Activated CD4-positive, alpha-beta T cell treated with anti-CD3 and anti-CD28 coated beads for 48 hours (primary cell): Measurements from ENCODE around the gene CCDC146.
"Not testable (repeated sequence)": the region's sequence is repeated elsewhere in the genome, so short reads cannot be mapped to it uniquely, and the experiment has no call there.

Experiments
- DNase-seq: peaks from one replicate; pipeline ENCODE4 v3.0.0-alpha.2; 2020

CCDC146 gene

GRCh38 chr7:77334039-77334438 is 211.6 kb downstream of the CCDC146 start:
- not testable (repeated sequence) for DNase-seq

GRCh38 chr7:77335581-77335980 is 213.2 kb downstream of the CCDC146 start:
- DNase-seq, result no peak

GRCh38 chr7:77337456-77337990 is 215.1 kb downstream of the CCDC146 start:
- DNase-seq, result no peak

DNA sequence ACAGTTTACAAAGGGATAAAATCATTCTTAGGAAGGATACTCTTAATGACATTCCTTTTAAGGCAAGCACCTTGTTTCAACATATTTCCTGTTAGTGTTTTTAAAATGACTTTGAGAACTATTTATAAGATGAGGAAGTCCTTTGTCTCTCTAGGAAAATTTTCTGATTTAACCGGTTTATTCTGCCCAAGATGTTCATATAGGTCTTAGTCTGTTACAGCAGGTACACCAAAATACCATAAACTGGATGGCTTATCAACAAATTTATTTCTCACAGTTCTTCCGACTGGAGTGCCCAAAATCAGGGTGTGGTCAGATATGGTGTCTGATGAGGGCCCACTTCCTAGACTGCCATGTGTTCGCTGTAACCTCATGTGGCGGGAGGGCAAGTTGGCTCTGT is 215.8 kb downstream of the CCDC146 start:
- no peak for DNase-seq

GRCh38 chr7:77338883-77339629 is 216.6 kb downstream of the CCDC146 start:
- no peak for DNase-seq

- no peak for DNase-seq
These were observed 217.3 kb downstream of the CCDC146 start for GRCh38 chr7:77339726-77340125.
